HG02798 (cell line): ENCODE results near the gene LRRC4B.
"Not testable (repeated sequence)": the region's sequence is repeated elsewhere in the genome, so short reads cannot be mapped to it uniquely, and the experiment has no call there.

ENCODE experiments used
- ATAC-seq: cut with Tn5 transposase; IDR thresholded peaks from one replicate; pipeline ENCODE4 v1.9.1; 2021; ENCODE audit warnings: mild to moderate bottlenecking; ENCODE audit not compliant: unreplicated experiment, poor library complexity

Gene LRRC4B

GRCh38 chr19:50567882-50568727 is at the start of gene LRRC4B:
TSS of gene LRRC4B (minus strand) at chr19:50568435. CDS start at chr19:50548838, 19,597 bp downstream.
- ATAC-seq = no peak

GRCh38 chr19:50612504-50613404 is 44.5 kb upstream of the LRRC4B start:
- not testable (repeated sequence) for ATAC-seq

GRCh38 chr19:50607874-50608785 is 39.9 kb upstream of the LRRC4B start:
- ATAC-seq = no peak

- ATAC-seq = no peak
Measured at GRCh38 chr19:50607388-50607787, 39.2 kb upstream of the LRRC4B start.

- ATAC-seq = not testable (repeated sequence)
Measured at GRCh38 chr19:50606059-50606836, 38.0 kb upstream of the LRRC4B start.

- ATAC-seq = not testable (repeated sequence)
Measured at GRCh38 chr19:50604264-50605073, 36.2 kb upstream of the LRRC4B start.

GRCh38 chr19:50602935-50603334 is 34.7 kb upstream of the LRRC4B start:
- ATAC-seq = no peak

GRCh38 chr19:50602496-50602895 is 34.3 kb upstream of the LRRC4B start:
- ATAC-seq = no peak

GRCh38 chr19:50602089-50602422 is 33.8 kb upstream of the LRRC4B start:
- no peak for ATAC-seq

- ATAC-seq = no peak
Measured at GRCh38 chr19:50601407-50602088, 33.3 kb upstream of the LRRC4B start.

- ATAC-seq = no peak
Measured at GRCh38 chr19:50599427-50599826, 31.2 kb upstream of the LRRC4B start.

- no peak for ATAC-seq
Measured at GRCh38 chr19:50590191-50590590, 22.0 kb upstream of the LRRC4B start.

- ATAC-seq = not testable (repeated sequence)
Measured at GRCh38 chr19:50581795-50582660, 13.8 kb upstream of the LRRC4B start.

- no peak for ATAC-seq
Measured at GRCh38 chr19:50580970-50581634, 12.9 kb upstream of the LRRC4B start.

GRCh38 chr19:50580240-50580639 is 12.0 kb upstream of the LRRC4B start:
- ATAC-seq = no peak

- not testable (repeated sequence) for ATAC-seq
Measured at GRCh38 chr19:50576769-50577168, 8.5 kb upstream of the LRRC4B start.
